Measurements from ENCODE around the gene IRF7. TPM values are rescaled to one million over a fixed set of nuclear protein-coding genes. Genes with fewer than 3 reads are reported as not detected.

The IRF7 gene
- total RNA-seq, 1 donor from 2014 or later: 18.9 TPM

- peaks cover 0 to 12% of the 10 kb centered on the region in 2 donors for H3K36me3 ChIP-seq
- no peak overlapping the region for H3K27ac ChIP-seq
- no peaks in the 10 kb centered on the region for H3K27me3 ChIP-seq
- no peaks in the 10 kb centered on the region for H3K9me3 ChIP-seq
- TF ChIP-seq CTCF (IDR thresholded peaks at IDR 0.05) (no peak), POLR2AphosphoS5 (IDR thresholded peaks at IDR 0.05; ENCODE audit: insufficient read depth in 1 of 2, low read depth in 1 of 2) (no peak), POLR2A (IDR thresholded peaks at IDR 0.05) (no peak)
- H3K4me1 ChIP-seq: peaks cover 36% of the 10 kb centered on the region
- DNase-seq (ENCODE audit: extremely low spot score in 2 of 2): no peak
- intact Hi-C loops (cut with DNase I): no loop called here
- no peak overlapping the region for H3K4me3 ChIP-seq
These were observed 1.6 kb upstream of the IRF7 start for GRCh38 chr11:617199-617911.

- Histone ChIP-seq H3K36me3 (peaks cover 0 to 19% of the 10 kb centered on the region in 2 donors), H3K27ac (peak overlapping the region; percentile 88), H3K9me3 (no peaks in the 10 kb centered on the region), H3K4me3 (peak overlapping the region; percentile 67 to 79), H3K27me3 (no peaks in the 10 kb centered on the region), H3K4me1 (peaks cover 36% of the 10 kb centered on the region)
- TF ChIP-seq POLR2A (IDR thresholded peaks at IDR 0.05): no peak
- no peak for TF ChIP-seq CTCF (IDR thresholded peaks at IDR 0.05)
- no peak for TF ChIP-seq POLR2AphosphoS5 (IDR thresholded peaks at IDR 0.05; ENCODE audit: insufficient read depth in 1 of 2, low read depth in 1 of 2)
- DNase-seq (ENCODE audit: extremely low spot score in 2 of 2): no peak
- intact Hi-C loops (cut with DNase I): no loop called here
These were observed 809 bp upstream of the IRF7 start for GRCh38 chr11:616320-617198.

- peak overlapping the region; percentile 67 to 79 for H3K4me3 ChIP-seq
- H3K27ac ChIP-seq: peak overlapping the region; percentile 88
- no peaks in the 10 kb centered on the region for H3K9me3 ChIP-seq
- peaks cover 0 to 36% of the 10 kb centered on the region in 2 donors for H3K36me3 ChIP-seq
- H3K27me3 ChIP-seq: no peaks in the 10 kb centered on the region
- intact Hi-C loops (cut with DNase I): no loop called here
- peak in 1 of 2 donors; percentile 87 for DNase-seq (ENCODE audit: extremely low spot score in 2 of 2)
- peaks cover 36% of the 10 kb centered on the region for H3K4me1 ChIP-seq
- TF ChIP-seq CTCF (IDR thresholded peaks at IDR 0.05): no peak
- TF ChIP-seq POLR2A (IDR thresholded peaks at IDR 0.05): no peak
- TF ChIP-seq POLR2AphosphoS5 (IDR thresholded peaks at IDR 0.05; ENCODE audit: insufficient read depth in 1 of 2, low read depth in 1 of 2): no peak
These were observed 887 bp downstream of the IRF7 start for GRCh38 chr11:614623-615503.

GRCh38 chr11:614021-614622, 1.6 kb downstream of the IRF7 start:
- Histone ChIP-seq H3K9me3 (no peaks in the 10 kb centered on the region), H3K27me3 (no peaks in the 10 kb centered on the region), H3K4me3 (no peak overlapping the region), H3K27ac (peak overlapping the region; percentile 88), H3K36me3 (peaks cover 0 to 43% of the 10 kb centered on the region in 2 donors), H3K4me1 (peaks cover 36% of the 10 kb centered on the region)
- intact Hi-C loops (cut with DNase I): no loop called here
- TF ChIP-seq POLR2AphosphoS5 (IDR thresholded peaks at IDR 0.05; ENCODE audit: insufficient read depth in 1 of 2, low read depth in 1 of 2) (no peak), POLR2A (IDR thresholded peaks at IDR 0.05) (no peak), CTCF (IDR thresholded peaks at IDR 0.05) (no peak)
- no peak for DNase-seq (ENCODE audit: extremely low spot score in 2 of 2)

All from vagina (tissue), 2 donors.